H4 (cell line): Measurements from ENCODE around the gene DUSP1. TPM values are rescaled to one million over a fixed set of nuclear protein-coding genes. Genes with fewer than 3 reads are reported as not detected.

Source experiments
- DNase-seq: peaks from one replicate; pipeline ENCODE4 v3.0.0-alpha.2; 2015; ENCODE audit warnings: low spot score
- total RNA-seq: library from RNA; depleted of rRNA; stranded (reverse); fragments of >200 nt; shearing (Covaris generic); gene quantifications from 2 replicates; pipeline ENCODE4 v1.2.3, GENCODE V29; 2014

The DUSP1 gene
- total RNA-seq, 1 experiment from 2014 or later, result 15.8 TPM

DNA sequence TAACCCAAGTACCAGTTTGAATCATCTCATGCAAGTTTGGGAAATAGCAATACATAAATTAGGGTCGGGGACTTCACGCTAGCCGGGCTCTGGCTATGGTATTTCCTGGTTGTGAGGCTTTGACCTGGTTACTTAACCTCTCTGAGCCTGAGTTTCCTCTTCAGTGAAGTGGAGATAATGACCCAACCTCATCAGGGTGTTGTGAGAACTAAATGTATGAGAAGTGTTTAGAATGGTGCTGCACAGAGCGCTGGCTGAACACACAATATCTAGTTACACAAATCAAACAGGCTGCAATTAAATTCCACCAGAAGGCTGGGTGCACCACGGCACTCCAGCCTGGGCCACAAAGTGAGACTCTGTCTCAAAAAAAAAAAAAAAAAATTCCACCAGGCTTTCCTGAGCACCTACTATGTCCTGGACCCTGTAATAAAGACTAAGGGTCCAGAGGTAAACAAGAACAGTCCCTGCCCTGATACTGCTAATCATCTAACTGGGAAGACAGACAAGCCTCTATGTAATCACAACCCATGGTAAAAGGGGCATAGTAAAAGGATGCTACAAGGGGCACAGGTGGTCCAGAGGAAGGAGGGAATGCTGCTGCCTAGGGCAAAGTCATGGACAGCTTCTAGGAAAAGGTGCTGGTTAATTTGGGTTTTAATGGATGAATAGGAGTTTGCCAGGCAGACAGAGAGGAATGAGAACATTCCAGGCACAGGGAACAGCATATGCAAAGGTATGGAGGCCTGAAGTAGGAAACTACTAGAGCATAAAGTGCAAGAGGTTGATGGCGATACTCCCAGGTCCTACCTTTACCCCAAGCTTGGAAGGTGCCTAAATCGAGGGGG is 27.7 kb downstream of the DUSP1 start:
- DNase-seq, result no peak

DNA sequence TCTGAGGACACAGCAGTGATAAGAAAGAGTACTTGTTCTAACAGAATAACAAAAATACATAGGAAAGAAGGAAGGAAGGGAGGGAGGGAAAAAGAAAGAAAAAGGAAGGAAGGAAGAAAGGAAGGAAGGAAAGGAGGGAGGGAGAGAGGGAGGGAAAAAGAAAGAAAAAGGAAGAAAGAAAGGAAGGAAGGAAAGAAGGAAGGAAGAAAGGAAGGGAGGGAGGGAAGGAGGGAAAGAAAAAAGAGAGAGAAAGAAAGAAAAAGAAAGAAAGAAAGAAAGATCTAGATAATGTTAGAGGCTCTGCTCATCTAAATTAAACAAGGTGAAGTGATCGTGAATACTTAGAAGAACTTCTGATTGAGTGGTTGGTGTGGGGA is 29.8 kb downstream of the DUSP1 start:
- no peak for DNase-seq

DNA sequence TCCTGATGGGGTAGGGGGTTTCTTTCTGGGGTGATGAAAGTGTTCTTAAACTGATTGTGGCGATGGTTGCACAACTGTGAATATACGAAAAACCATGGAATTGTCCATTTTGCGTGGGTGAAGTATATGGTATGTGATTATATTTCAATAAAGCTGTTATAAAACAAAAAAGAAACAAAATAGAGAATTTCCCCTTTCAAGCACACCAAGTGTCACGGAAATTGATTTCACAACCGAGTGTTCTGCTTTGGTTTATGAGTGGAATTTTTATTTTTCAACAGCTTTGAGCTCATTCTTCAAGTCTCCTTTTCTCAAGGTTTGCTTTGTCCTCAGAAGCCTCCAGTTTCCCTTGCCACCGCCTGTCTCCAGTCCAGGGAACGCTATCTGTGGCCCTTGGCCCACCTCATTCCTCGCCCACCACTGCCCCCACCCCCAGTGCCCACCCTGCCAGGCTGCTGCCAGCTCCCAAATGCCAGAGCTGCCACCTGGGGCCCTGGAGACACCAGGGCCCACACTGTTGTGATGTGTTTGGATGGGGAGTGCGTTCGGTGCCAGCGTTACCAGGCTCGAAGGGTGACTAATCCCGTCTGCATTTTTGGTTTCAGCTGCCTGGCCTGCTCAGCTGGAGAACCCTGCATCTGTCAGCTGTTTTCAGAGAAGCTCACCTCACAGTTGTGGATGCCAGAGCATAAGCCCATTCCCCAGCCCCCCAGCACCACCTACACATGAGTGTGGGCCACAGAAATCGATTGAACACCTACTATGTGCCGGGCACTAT is 30.4 kb downstream of the DUSP1 start:
- DNase-seq, result peak; percentile 81

DNA sequence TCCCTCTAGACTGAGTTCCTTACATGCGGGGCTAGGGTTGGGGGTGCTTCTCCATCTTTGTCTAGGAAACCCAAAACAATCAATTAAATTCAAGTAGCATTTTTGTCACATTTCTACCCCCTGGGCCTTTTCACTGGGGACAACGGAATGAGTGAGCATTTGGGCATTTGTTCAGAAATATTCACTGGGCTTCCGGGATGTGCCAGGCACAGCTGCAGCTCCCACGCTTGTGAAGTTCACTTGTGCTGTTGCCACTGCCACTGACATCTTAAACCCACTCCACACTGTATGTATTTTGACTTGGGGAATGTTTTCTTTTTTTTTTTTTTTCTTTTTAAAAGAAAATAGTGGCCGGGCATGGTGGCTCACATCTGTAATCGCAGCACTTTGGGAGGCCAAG is 31.6 kb downstream of the DUSP1 start:
- DNase-seq, result no peak

DNA sequence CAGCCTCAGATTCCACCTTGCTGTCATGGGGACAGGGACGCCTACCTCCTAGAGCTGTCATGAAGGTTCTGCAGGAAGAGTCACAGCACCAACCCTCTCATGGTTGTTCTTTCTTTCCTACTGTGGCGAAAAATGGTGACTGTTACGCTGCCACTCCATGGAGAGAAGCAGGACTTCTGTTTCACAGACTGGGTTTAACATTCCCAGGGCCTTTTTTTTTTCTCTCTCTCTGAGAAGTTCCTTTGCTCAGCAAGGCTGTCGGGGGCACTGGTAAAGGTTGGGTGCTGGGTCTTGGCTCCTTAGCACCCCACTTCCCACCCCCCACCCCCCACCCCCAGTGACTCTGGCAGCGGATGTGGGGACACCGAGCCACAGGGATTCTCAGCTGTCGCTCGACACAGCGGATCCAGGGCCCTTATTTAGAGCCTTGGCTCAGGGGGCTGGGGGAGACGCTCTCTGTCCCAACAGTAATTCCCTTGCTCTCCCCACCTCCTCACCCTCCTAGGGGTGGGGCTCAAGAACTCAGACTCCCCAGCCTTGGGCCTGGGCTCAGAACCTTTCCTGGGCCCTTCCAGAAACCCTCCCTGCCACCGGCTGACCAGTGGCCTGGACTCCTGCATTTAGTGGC is 34.4 kb downstream of the DUSP1 start:
- DNase-seq, result no peak

DNA sequence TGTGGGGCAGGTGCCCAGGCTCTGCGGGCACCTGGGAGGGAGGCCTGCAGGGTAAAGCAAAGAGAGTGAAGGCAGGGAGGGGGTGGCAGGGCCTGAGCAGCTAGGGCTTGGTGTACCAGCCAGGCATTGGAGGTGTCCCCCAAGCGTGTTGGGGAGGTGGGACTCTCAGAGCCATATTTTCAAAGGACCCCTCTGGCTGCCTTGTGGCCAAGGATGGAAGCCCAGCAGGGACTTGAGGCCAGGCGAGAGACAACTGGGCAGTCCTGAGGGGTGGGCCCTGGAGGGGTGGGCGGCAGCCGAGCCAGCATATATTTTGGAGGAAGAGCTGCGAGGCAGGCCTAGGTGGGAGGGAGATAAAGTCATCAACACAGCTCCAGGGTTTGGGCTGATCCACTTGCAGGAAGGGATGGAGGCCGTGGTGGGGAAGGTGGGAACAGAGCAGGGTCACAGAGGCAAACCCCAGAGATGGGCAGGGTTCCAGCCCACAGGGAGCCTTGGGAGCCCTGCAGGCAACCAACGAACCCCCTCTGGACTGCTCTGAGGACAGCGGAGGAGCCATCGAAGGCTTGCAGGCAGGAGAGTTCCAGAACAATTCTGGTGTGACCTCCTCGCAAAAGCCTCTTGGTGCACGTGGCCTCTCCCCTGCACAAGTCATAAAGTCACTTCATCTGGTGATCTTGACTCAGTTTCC is 35.7 kb downstream of the DUSP1 start:
- DNase-seq, result no peak

DNA sequence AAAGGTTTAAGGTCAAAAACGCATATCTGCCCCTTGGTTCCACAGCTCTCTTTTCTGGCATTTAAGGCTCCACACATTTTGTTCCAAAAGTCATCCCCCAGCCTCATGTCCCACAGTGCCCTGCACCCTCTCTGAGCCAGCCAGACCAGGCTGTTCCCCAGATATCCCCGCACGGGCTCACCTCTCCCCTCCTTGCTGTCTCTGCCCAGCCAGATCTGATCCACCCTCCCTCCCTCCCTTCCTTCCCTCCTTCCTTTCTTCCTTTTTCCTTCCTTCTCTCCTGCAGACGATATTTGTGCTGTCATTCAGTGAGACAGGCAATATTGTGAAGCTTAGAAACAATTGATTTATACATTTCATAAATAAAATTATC is 37.0 kb downstream of the DUSP1 start:
- DNase-seq, result no peak

DNA sequence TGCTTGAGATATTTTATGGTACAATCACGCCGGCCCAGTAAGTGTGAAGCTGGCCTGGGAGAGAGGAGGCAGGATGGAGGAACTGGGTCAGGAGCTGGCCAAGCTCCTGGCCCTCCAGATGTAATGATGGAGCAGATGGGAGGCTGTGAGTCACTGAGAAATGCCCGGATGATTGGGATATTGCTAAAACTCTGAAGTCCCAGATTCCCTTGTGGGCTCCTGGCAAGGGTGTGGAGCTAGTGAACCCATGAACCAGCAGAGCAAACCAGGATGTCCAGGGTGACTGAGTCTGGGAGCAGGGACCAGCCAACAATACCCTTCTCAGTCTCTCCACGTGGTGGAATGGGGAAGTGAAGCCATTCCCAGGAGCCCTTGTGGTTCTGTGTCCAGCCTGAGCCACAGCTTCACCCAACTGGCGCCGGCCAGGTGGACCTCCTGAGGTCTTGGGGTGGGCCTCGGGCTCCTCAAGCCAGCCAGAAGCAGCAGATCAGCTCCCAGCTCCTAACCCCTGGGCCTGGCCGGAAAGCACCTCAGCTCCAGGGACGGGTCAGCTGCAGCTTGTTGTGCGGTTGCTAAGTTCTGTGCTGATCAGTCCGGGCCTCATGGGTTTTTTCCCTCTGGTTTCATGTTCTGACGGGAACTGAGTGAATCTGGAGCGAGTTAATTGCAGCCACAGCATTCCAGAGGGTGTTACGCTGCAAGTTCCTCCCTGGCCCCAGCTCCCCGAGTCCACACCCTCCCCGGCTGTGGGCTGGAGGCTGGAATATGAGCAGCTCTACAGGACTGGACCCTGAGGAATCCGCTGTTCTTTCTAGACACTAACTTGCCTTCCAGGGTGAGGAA is 37.6 kb downstream of the DUSP1 start:
- peak; percentile 91 for DNase-seq

DNA sequence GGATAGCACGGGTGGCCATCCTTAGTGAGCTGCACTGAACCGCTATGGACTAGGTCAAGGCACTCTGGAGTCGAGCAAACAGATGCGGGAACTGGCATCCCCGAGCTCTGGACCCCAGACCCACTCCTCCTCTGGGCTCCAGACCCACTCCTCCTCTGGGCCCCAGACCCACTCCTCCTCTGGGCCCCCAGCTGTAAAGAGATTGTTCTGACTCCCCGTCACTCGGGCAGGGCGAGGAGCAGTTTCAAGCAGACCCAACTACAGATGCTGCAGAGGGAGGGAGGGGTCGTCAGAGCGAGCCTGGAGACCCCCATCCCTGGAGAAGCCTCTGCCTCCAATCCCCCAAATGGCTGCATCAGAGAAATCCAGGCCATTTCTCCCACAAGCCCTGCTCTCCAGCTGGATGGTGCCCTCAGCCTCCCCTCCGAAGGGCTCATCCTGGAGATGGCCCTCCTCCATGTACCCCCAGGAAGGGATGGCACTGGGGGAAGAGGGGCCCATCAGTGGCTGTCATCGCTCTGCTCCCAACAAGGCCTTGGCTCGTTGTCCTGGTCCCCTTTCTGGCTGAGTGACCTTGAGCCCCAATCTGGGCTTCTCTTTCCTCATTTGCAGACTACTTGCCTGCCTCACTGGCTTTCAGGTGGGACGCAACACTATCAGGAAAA is 38.7 kb downstream of the DUSP1 start:
- DNase-seq, result no peak

DNA sequence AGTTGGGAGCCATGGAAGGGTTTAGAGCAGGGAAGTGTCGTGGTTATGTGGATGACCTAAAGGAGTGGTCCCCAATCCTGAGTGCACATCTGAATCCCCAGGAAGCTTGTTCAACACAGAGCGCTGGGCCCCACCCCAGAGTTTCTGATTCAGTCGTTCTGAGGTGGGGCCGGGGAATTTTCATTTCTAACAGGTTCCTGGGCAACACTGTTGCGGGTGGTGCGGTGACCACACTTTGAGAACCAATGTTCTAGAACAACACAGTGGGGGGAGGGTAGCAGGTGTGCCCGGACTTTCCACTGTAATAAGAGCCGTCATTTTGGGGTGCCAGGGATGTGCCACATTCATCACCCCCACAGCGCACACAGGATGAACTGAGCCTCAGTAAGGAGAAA is 39.3 kb downstream of the DUSP1 start:
- no peak for DNase-seq

DNA sequence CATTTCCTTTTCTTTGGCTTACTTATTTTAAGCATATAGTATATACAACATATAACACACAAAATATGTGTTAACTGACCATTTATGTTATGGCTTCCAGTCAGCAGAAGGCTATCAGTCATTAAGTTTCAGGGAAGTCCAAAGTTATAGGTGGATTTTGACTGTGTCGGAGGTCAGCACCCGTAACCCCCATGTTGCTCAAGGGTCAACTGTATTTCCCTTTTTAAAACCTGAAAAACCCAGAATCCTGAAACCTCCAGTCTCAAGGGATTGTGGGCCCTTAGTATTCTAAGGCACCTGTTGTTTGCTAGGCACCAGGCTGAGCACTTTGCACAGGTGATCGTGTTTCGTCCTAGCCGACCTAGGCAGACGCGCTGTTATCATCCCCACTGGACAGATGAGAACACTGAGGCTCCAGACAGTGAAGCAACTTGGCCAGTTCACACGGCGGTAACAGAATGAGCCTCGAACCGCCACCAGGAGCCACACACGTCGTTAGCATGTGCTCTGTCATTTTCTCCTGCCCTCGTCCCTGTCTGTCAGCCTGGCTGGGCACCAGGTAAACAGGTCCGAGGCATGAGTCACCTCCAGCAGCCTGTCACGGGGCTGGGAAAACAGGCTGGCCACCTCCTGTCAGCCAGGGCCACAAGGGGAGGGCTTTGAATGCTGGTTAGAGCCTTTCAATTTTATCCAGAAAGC is 39.9 kb downstream of the DUSP1 start:
- DNase-seq, result peak; percentile 62

DNA sequence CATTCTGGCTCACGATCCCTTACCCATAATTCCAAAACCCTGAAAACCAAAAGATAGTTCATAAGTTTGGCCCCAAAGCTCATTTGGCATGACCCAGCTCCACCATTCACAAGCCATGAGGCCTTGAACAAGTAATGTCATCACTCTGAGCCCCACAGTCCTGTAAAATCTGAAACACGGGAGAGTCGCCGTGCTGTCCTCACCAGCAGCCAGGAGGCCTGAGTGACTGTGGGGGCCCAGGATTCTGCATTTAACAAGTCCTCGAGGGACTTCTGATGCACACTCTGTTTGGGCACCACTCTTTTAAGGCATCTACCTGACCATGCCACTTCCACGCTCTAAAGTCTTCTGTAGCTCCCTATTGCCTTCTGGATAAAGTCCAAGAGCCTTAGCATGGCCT is 40.8 kb downstream of the DUSP1 start:
- DNase-seq, result no peak

DNA sequence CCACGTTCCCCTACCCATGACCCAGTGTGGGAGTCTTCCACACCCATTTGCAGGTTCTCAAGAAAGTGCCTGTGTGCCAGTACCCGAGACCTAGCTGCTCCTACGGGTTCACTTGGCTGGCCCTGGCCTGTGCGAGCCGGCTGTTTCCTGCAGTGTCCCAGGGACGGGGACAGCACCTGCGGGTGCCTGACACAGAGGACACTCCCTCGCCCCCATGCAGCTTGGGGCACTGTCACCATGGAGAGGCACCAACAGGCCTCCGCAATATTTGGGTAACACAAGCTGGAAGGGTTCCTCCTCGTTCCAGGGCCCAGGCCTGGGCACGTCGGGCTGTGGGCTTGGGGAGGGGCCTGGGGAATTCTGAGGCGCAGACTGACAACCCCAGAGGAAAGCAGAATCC is 41.4 kb downstream of the DUSP1 start:
- DNase-seq, result no peak

DNA sequence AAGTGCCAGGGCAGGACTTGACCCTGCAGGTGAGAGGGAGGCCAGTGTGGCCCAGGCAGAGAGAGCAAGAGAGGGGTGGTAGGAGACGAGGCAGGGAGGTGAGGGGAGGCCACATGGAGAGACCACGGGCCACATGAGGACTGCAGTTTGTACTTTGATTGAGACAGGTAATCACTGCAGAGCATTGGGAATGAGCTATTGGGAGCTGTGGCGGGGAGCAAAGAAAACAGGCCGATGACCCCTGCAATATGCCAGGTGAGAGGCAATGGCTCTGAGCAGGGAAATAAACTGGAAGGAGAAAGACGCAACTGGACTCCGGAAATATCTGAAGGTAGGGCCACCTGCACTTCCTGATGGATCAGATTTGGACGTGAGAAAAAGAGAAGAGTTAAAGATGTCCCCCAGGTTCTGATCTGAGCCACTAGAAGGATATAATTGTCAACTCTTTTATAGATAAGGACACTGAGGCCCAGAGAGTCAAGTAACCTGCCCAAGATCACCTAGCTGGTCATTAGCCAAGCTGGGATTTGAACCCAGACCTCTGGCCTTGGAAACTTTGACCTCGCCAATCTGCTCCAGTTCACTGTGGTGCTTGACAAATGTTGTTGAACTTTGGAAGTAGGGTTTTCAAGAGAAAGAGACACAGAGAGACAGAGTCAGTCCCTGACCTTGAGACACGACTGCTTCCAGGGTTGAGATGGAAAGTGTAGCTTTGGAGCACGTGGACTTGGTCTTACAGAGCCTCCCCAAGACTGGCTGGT is 42.3 kb downstream of the DUSP1 start:
- DNase-seq, result no peak

DNA sequence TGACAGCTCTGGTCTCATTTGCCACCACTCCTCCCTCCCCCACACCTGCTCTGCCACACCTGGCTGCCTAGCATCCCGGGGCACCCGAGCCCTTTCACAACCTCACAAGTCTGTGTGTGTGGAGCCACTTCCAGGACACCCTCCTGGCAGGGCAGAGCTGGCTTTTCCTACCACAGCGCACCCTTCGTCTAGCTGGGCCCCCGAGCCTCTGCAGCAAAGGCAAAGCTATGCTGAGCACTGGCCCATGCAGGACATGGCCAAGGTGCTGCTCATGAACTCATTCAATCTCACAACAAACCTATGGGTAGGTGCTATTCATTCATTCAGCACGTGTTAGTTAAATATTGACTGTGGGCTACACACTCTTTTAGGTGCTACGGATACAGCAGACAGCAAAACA is 43.4 kb downstream of the DUSP1 start:
- DNase-seq, result no peak

DNA sequence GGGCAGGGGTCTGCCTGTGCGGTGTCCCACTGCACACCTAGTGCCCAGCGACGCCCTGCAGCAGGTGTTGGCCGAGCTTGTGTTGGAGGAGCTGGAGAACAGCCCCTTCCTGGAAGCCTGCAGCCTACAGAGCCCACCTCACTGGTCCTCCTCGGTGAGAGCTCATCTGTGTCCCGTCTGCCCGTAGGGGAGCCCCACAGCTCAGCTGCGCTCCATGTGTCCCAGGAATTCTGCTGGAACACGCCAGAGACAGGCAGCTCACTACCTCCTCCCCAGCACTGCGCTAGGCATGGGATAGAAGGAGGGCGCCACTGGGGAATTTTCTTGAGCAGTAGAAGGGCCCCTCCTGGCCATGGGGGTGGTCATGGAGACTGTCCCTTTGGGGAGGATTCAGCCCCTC is 44.0 kb downstream of the DUSP1 start:
- no peak for DNase-seq

DNA sequence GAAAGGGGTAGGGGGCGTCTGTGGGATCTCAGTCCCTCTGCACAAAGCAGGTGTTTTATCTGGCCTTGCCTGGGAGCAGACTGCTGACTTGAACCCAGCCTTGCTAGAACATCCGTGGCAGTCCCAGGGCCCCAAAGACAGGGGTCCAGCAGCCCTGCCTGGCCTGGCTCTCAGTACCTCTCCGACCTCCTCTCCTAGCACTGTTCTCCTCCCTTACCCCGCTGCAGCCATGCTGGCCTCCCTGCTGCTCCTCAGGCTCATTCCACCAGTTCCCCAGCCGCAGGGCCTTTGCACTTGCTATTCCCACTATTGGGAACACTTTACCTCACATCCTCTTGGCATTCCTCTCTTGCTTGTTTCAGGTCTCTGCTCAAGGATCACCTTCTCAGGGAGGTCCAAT is 45.2 kb downstream of the DUSP1 start:
- no peak for DNase-seq

DNA sequence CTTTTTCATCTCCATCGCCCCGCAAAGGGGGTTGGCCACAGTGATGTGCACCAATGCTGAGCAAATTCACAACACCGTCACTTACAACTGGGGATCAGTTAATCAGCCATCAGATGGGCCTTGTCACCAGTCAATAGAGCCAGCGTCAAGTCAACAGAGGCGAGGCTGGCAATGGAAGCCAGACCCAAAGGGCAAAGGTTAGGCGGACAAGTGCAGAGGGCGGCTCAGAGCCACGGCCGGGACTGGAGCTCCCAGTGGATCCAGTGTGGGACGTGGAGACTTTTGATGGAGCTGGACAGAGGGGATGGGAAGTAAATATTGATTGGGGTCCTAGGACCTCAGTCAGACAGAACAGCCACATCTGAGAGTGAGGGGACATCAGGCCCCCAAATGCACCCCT is 45.7 kb downstream of the DUSP1 start:
- no peak for DNase-seq
